GM20431 (cell line): ENCODE data around the gene TBC1D10A.

ENCODE experiments used
- in situ Hi-C: fragments of 300-500 bp; cut with MseI, MboI; formaldehyde crosslinking; loops from one replicate; pipeline ENCODE4 v1.15.0; 2020; ENCODE audit warnings: low sequenced_read_pairs; ENCODE audit not compliant: unreplicated experiment

Gene TBC1D10A

GRCh38 chr22:30252411-30253204 is 74.1 kb downstream of the TBC1D10A start:
- in situ Hi-C loops: no loop called here

DNA sequence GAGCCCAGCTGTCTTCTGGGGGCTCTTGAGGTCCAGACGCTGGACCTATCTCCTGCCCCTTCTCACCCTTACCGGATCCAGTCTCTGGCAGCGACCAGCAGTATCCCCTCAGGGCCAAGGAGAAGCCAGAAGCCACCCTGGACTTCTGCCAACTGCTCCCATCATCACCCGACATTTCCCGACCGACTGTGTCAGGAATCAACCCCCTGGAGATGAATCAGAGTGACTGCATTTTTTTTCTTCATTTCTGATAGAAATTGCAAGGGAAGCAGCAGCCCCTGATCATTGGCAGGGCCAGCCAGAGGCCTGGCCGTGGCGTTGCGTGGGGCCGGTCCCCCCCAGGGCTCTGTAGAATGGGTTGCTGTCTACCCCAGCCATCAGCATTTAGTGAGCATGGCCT is 75.0 kb downstream of the TBC1D10A start:
- in situ Hi-C loops: no loop called here

GRCh38 chr22:30250661-30251267 is 76.0 kb downstream of the TBC1D10A start:
- in situ Hi-C loops: no loop called here

- in situ Hi-C loops: no loop called here
Observed at GRCh38 chr22:30250039-30250565, 76.6 kb downstream of the TBC1D10A start.

- in situ Hi-C loops: no loop called here
Observed at GRCh38 chr22:30249049-30250038, 77.4 kb downstream of the TBC1D10A start.

- in situ Hi-C loops: no loop called here
Observed at GRCh38 chr22:30248484-30248883, 78.3 kb downstream of the TBC1D10A start.

- in situ Hi-C loops: no loop called here
Observed at GRCh38 chr22:30247974-30248373, 78.8 kb downstream of the TBC1D10A start.

DNA sequence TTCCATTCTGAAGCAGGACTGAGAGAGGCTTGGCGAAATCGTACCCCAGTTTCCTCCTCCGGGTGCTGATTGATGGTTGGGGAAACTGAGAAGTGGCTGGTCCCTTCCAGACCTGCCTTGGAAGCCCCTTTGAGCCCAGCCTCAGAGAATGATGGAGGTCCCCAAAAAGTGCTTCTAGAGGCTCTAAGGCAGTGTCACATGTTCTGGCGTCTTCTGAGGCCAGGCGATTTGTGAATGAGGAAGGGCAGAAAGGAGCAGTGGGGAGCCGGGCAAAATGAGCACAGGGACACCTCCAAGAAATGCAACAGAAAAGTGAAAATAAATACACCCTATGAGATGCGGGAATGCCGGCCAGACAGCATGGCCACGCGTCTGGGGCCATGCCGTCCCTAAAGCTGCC is 79.2 kb downstream of the TBC1D10A start:
- in situ Hi-C loops: no loop called here

- in situ Hi-C loops: no loop called here
Observed at GRCh38 chr22:30246814-30247376, 79.8 kb downstream of the TBC1D10A start.

DNA sequence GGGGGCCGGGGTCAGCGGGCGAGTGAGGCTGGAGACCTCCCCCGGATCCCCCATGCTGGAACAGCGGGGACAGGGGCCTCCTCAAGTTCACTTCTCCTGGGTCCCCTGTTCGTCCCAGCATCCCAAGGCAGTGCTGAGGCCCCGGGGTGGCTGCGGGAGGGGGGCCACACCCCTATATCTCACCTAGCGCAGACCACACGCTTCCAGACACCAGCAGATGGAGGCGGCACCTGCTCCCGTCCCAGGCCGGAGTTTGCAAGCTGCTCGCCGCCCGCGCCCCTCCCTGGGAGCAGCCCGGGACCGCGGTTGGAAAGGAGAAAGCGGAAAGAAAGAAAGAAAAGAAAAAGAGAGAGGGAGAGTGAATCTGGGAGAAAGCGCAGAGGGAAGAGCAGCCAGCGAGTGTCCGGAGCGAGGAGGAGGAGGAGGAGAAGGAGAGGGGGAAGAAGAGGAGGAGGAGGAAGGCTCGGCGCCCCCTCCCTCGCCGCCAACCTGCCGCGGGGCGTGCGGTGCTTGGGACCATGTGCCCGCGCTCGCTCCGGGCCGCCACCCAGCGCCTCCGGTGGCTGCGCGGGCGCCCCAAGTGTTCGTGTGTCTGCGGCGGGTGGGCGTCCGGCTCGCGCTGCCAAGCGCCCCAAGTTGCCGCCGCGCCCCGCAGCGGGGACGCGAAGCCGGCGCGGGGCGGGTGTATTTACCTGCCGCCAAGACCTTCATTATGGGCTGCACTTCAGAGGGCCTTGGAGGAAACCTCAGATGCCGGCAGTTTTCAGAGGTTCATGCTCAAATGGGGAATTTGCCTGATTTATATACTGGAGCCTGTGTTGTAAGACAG is 80.5 kb downstream of the TBC1D10A start, which contains the start of gene LIF:
TSS of gene LIF (minus strand) at position 775 of the 829 bp plus-strand sequence. CDS start at position 711, 64 bp downstream.
- in situ Hi-C loops: no loop called here

DNA sequence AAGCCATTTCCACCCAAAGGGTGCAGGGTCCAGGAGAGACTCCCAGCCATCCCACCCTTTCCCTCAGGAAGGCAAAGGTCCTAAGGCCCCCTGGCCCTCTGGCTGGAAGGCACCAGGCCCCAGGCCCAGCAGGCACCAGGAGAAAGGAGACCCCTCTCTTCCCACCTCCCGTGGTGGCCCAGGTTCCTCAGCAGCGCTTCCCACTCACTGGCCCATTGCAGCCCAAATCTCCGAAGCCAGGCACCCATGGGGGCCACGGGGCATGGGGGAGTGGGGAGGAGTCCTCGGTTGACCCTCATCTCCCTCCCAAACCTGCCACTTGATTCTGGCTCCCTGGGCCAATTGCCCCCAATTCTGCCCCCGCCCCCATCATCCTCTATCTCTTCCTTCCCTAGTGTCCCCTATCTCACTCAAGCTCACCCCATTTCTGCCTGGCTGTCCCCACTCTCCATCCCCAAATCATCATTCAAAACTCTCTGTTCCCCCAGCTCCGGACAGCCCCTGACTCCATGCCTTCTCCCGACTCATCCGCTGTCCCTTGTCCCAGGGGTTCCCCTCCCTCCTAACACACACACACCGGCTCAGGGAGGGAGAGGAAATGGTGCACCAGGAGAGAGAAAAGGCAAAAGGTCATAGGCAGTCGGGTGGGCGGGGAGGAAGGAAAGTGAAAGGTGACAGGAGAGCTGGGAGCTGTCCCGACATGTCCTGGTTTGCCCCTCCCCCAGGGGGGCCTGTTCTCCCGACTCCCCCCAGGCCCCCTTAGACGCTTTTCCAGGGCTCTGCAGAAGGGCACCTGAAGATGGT is 81.4 kb downstream of the TBC1D10A start:
- in situ Hi-C loops: no loop called here

DNA sequence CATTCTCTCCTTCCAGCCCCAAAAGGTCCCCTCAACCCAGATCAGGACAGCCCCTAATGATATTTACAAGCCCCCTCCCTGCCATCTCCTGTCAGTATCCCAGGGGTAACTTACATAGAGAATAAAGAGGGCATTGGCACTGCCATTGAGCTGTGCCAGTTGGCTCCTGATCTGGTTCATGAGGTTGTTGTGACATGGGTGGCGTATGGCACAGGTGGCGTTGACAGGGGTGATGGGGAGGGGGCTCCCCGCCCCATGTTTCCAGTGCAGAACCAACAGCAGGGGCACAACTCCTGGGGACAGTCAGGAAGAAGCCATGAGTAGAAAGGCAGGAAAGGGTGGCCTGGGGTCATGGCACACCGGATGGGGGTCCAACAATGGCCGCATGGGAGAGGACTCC is 82.1 kb downstream of the TBC1D10A start:
- in situ Hi-C loops: no loop called here

DNA sequence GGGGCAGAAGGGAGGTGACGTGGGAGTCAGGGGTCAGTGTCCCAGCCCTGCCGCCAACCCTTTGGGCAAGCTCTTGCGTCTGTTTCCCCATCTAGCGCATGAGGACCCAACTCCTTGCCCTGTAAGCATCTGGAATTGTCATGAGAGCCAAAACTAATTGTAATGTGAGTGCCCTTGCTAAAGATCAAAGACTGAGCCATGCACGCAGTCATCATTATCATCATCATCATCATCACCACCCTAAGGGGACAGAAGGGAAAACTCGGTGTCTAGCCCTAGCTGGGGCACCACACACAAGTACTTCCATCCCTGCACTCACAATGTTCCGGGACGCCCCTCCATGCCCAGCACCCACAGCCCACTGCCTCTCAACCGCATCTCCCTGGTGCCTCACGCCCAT is 82.7 kb downstream of the TBC1D10A start:
- in situ Hi-C loops: no loop called here

DNA sequence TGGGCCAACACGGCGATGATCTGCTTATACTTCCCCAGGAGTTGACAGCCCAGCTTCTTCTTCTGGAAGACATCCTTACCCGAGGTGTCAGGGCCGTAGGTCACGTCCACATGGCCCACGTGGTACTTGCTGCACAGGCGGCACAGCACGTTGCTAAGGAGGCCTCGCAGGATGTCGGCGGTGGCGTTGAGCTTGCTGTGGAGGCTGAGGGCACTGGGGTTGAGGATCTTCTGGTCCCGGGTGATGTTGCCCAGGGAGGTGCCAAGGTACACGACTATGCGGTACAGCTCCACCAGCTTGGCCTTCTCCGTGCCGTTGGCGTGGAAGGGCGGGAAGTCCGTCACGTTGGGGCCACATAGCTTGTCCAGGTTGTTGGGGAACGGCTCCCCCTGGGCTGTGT is 83.1 kb downstream of the TBC1D10A start:
- in situ Hi-C loops: no loop called here
